ENCODE results near the gene ILF3. TPM values are rescaled to one million over a fixed set of nuclear protein-coding genes. Genes with fewer than 3 reads are reported as not detected.

Gene ILF3
- total and polyA plus RNA-seq, 5 experiments from 2014 or later = 79.6 to 391 (median 99.1) TPM

GRCh38 chr19:10712045-10712444, 57.9 kb downstream of the ILF3 start:
- Mint-ChIP-seq H3K4me3 (no peak overlapping the region), H3K4me1 (peaks cover 4 to 8% (median 5%) of the 10 kb centered on the region in 4 donors), H3K27ac (peak overlapping the region in 2 of 10 donors; percentile 38 to 48), H3K27me3 (no peaks in the 10 kb centered on the region), H3K9me3 (no peaks in the 10 kb centered on the region), H3K36me3 (peaks cover 0 to 30% (median 0%) of the 10 kb centered on the region in 3 donors)
- DNase-seq = no peak
- no peak for ATAC-seq
- POLR2A ChIA-PET = no interaction called here

DNA sequence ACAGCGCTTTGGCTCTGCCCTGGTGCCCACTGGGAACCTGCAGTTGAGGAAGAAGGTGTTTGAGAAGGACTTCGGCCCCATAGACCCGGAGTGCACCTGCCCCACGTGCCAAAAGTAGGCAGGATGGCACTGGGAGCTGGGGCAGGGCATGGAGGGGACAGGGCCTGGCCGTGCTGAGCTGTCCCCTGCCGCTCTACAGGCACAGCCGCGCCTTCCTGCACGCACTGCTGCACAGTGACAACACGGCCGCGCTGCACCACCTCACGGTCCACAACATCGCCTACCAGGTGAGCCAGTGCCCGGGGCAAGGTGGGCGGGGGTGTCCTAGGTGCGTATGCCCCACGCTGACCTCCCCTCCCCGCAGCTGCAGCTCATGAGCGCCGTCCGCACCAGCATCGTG, 58.6 kb downstream of the ILF3 start:
- no peak for DNase-seq
- Mint-ChIP-seq H3K9me3 (no peaks in the 10 kb centered on the region), H3K4me1 (peaks cover 7 to 12% (median 8%) of the 10 kb centered on the region in 4 donors), H3K4me3 (no peak overlapping the region), H3K27ac (no peak overlapping the region), H3K27me3 (no peaks in the 10 kb centered on the region), H3K36me3 (peaks cover 0 to 28% (median 0%) of the 10 kb centered on the region in 3 donors)
- no peak for ATAC-seq
- POLR2A ChIA-PET = interaction anchor here (1.4 kb wide), 1 partner anchor 11 kb away, joined by 4 read pairs; the partner anchor contains the start of gene QTRT1

GRCh38 chr19:10713317-10713716, 59.2 kb downstream of the ILF3 start:
- ATAC-seq (no peak), DNase-seq (peak in 1 of 10 donors; percentile 20)
- Mint-ChIP-seq H3K9me3 (no peaks in the 10 kb centered on the region), H3K4me3 (no peak overlapping the region), H3K4me1 (peaks cover 7 to 12% (median 8%) of the 10 kb centered on the region in 4 donors), H3K27me3 (no peaks in the 10 kb centered on the region), H3K36me3 (peaks cover 0 to 25% (median 0%) of the 10 kb centered on the region in 3 donors), H3K27ac (peak overlapping the region in 4 of 10 donors; percentile 36 to 74 (median 64))
- POLR2A ChIA-PET = interaction anchor here (1.4 kb wide), 1 partner anchor 12 kb away, joined by 4 read pairs; the partner anchor contains the start of gene QTRT1

- no peaks in the 10 kb centered on the region for H3K9me3 Mint-ChIP-seq
- peak overlapping the region; percentile 76 to 95 (median 88) for H3K27ac Mint-ChIP-seq
- no peak for DNase-seq
- H3K4me3 Mint-ChIP-seq = peak overlapping the region; percentile 73 to 97 (median 88)
- no peak for ATAC-seq
- H3K4me1 Mint-ChIP-seq = peaks cover 17 to 43% (median 38%) of the 10 kb centered on the region in 4 donors
- peaks cover 0 to 6% (median 0%) of the 10 kb centered on the region in 3 donors for H3K36me3 Mint-ChIP-seq
- POLR2A ChIA-PET = interaction anchor here (0.7 to 5.0 kb wide), 19 partner anchors 14 to 154 kb away, joined by 3 to 62 read pairs (median 8); partner anchors contain the start of genes CARM1, QTRT1 and TMED1
- no peaks in the 10 kb centered on the region for H3K27me3 Mint-ChIP-seq
Observed at GRCh38 chr19:10717054-10717355, 62.9 kb downstream of the ILF3 start.

- Mint-ChIP-seq H3K27me3 (no peaks in the 10 kb centered on the region), H3K27ac (peak within 1 kb of the TSS; percentile 76 to 96 (median 92)), H3K9me3 (no peaks in the 10 kb centered on the region), H3K36me3 (peaks cover 0 to 6% (median 0%) of the 10 kb centered on the region in 3 donors), H3K4me3 (peak within 1 kb of the TSS; percentile 85 to 97 (median 93)), H3K4me1 (peaks cover 17 to 48% (median 42%) of the 10 kb centered on the region in 4 donors)
- POLR2A ChIA-PET = interaction anchor here (0.7 to 5.0 kb wide), 26 partner anchors 14 to 718 kb away, joined by 3 to 62 read pairs (median 6); partner anchors contain the start of genes CARM1, ODAD3, PRKCSH and QTRT1
- DNase-seq = peak; percentile 91 to 99 (median 96)
- peak; percentile 87 to 88 for ATAC-seq
Observed at GRCh38 chr19:10717356-10718204, 63.4 kb downstream of the ILF3 start, which contains the start of gene DNM2. DNM2 (plus strand) TSS chr19:10718079; CDS start chr19:10718243, 164 bp downstream.

- peak in 6 of 10 donors; percentile 9 to 53 (median 48) for DNase-seq
- Mint-ChIP-seq H3K4me1 (peaks cover 19 to 50% (median 46%) of the 10 kb centered on the region in 4 donors), H3K36me3 (peaks cover 0 to 12% (median 0%) of the 10 kb centered on the region in 3 donors), H3K27me3 (no peaks in the 10 kb centered on the region), H3K27ac (peak overlapping the region; percentile 72 to 96 (median 92)), H3K4me3 (peak overlapping the region; percentile 85 to 97 (median 93)), H3K9me3 (no peaks in the 10 kb centered on the region)
- ATAC-seq = peak; percentile 3 to 18
- POLR2A ChIA-PET = interaction anchor here (0.6 to 5.0 kb wide), 22 partner anchors 13 to 717 kb away, joined by 3 to 62 read pairs (median 6); partner anchors contain the start of genes CARM1, ODAD3, PRKCSH and QTRT1
Observed at GRCh38 chr19:10718205-10719196, 64.4 kb downstream of the ILF3 start.

- peaks cover 20 to 58% (median 55%) of the 10 kb centered on the region in 4 donors for H3K4me1 Mint-ChIP-seq
- no peak for DNase-seq
Observed at GRCh38 chr19:10719466-10719961, 65.4 kb downstream of the ILF3 start.

GRCh38 chr19:10720607-10721125, 66.5 kb downstream of the ILF3 start:
- ATAC-seq = no peak
- POLR2A ChIA-PET = interaction anchor here (1.3 to 5.0 kb wide), 3 partner anchors 11 to 115 kb away, joined by 3 to 62 read pairs (median 58); partner anchors contain the start of gene TMED1
- peak overlapping the region in 9 of 10 donors; percentile 24 to 96 (median 45) for H3K4me3 Mint-ChIP-seq
- no peaks in the 10 kb centered on the region for H3K27me3 Mint-ChIP-seq
- peaks cover 0 to 22% (median 0%) of the 10 kb centered on the region in 3 donors for H3K36me3 Mint-ChIP-seq
- DNase-seq = no peak
- H3K27ac Mint-ChIP-seq = peak overlapping the region in 6 of 10 donors; percentile 9 to 67 (median 50)
- peaks cover 21 to 69% (median 65%) of the 10 kb centered on the region in 4 donors for H3K4me1 Mint-ChIP-seq
- H3K9me3 Mint-ChIP-seq = no peaks in the 10 kb centered on the region

More at GRCh38 chr19:10719466-10719961, 65.4 kb downstream of the ILF3 start:
- Mint-ChIP-seq H3K27me3 (no peaks in the 10 kb centered on the region), H3K36me3 (peaks cover 0 to 16% (median 0%) of the 10 kb centered on the region in 3 donors), H3K4me3 (peak overlapping the region; percentile 85 to 97 (median 93)), H3K27ac (peak overlapping the region; percentile 57 to 94 (median 84)), H3K9me3 (no peaks in the 10 kb centered on the region)
- POLR2A ChIA-PET = interaction anchor here (1.3 to 5.0 kb wide), 6 partner anchors 12 to 146 kb away, joined by 3 to 62 read pairs (median 16); partner anchors contain the start of gene TMED1
- ATAC-seq = no peak

DNA sequence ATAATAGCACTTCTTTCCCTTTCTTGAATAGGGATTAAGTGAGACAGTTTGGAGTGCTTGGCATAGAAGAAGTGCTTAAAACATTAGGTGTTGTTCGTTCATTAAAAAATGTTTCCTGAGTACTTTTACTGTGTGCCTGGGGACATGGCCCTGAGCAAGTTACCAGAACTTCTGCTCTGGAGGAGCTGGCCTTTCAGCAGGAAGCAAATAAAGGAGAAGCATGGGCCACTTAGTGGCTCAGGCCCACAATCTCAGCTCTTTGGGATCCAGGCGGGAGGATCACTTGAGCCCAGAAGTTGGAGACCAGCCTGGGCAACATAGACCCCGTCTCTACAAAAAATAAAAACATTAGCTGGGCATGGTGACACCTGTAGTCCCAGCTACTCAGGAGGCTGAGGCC, 69.4 kb downstream of the ILF3 start:
- Mint-ChIP-seq H3K36me3 (peaks cover 0 to 33% (median 10%) of the 10 kb centered on the region in 3 donors), H3K27ac (peak overlapping the region in 6 of 10 donors; percentile 24 to 85 (median 61)), H3K4me1 (peaks cover 24 to 84% (median 81%) of the 10 kb centered on the region in 4 donors), H3K27me3 (no peaks in the 10 kb centered on the region), H3K9me3 (no peaks in the 10 kb centered on the region), H3K4me3 (no peak overlapping the region)
- ATAC-seq = no peak
- POLR2A ChIA-PET = no interaction called here
- DNase-seq = peak in 1 of 10 donors; percentile 23

GRCh38 chr19:10724573-10725071, 70.5 kb downstream of the ILF3 start:
- H3K9me3 Mint-ChIP-seq = no peaks in the 10 kb centered on the region
- peaks cover 21 to 80% (median 77%) of the 10 kb centered on the region in 4 donors for H3K4me1 Mint-ChIP-seq
- no peak for ATAC-seq
- peak overlapping the region in 6 of 10 donors; percentile 3 to 79 (median 52) for H3K27ac Mint-ChIP-seq
- no peak for DNase-seq
- POLR2A ChIA-PET = interaction anchor here (0.7 to 0.9 kb wide), 2 partner anchors 19 to 75 kb away, joined by 4 read pairs; no protein-coding TSS in a partner anchor
- peaks cover 0 to 35% (median 10%) of the 10 kb centered on the region in 3 donors for H3K36me3 Mint-ChIP-seq
- no peak overlapping the region for H3K4me3 Mint-ChIP-seq
- H3K27me3 Mint-ChIP-seq = no peaks in the 10 kb centered on the region

DNA sequence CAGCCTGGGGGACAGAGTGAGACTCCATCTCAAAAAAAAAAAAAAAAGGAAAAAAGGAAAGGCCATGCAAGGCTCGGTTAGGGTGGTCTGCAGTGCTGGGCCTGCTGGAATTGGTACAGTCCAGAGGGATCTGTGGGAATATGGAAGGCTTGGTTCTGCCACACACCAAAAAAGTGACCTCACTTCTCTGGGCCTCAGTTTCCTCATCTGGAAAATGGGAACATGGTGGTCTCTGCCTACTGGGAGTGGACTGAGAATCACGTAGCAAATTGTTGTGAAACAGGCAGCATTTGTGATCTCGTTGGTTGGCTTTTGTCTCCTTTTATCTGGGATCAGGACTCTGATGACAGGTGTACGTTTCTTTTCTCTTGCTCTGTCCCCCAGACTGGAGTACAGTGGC, 71.3 kb downstream of the ILF3 start:
- H3K4me3 Mint-ChIP-seq = peak overlapping the region in 1 of 10 donors; percentile 52
- no peak for DNase-seq
- no peak for ATAC-seq
- H3K27me3 Mint-ChIP-seq = no peaks in the 10 kb centered on the region
- peaks cover 18 to 80% (median 77%) of the 10 kb centered on the region in 4 donors for H3K4me1 Mint-ChIP-seq
- H3K27ac Mint-ChIP-seq = peak overlapping the region in 2 of 10 donors; percentile 48 to 75
- H3K36me3 Mint-ChIP-seq = peaks cover 0 to 35% (median 10%) of the 10 kb centered on the region in 3 donors
- POLR2A ChIA-PET = interaction anchor here (0.7 to 0.9 kb wide), 2 partner anchors 18 to 74 kb away, joined by 4 read pairs; no protein-coding TSS in a partner anchor
- no peaks in the 10 kb centered on the region for H3K9me3 Mint-ChIP-seq

Data from naive thymus-derived CD8-positive, alpha-beta T cell (primary cell).